K562 (cell line): ENCODE data around the gene HEPACAM. TPM values are rescaled to one million over a fixed set of nuclear protein-coding genes. Genes with fewer than 3 reads are reported as not detected.

ENCODE experiments used
- ATAC-seq: fragments of 200-7000 bp; cut with Tn5 transposase; 3 replicates; pipeline ENCODE4 v1.9.1; 2020; ENCODE audit warnings: moderate library complexity
- BruUV-seq: library from RNA; stranded (reverse); fragments of 400-500 nt; replicated peaks from 2 replicates; lab custom pipeline; 2021; lab: Mats Ljungman, UMichigan
- CTCF ChIA-PET: fragments of 300-600 bp; formaldehyde crosslinking; extraction: SDS; loops from one replicate; lab custom pipeline; 2021; ENCODE audit warnings: low intra/inter-chr PET ratio; lab: Yijun Ruan, JAX
- POLR2A ChIA-PET: fragments of 300-600, 350-650 bp; sonication (Branson Sonifier 250); formaldehyde crosslinking; extraction: SDS; loops from one replicate; lab custom pipeline; 2021; ENCODE audit warnings: antibody characterized with exemption, inconsistent platforms; lab: Yijun Ruan, JAX
- DNase-seq, 4 experiments: peaks; one replicate each; pipeline versions ENCODE4 v3.0.0 to v3.0.0-alpha.2; 2011 to 2018; ENCODE audit warnings: low spot score in 3 of 4, mixed read lengths in 3 of 4; ENCODE audit errors: extremely low read depth in 1 of 4
- FAIRE-seq: peaks from 2 replicates; lab custom pipeline; 2011; peaks lifted over from hg19 to GRCh38; lab: Jason Lieb, UNC
- H2AFZ ChIP-seq: 2 replicates; pipeline ENCODE4 v1.6.0; 2011; ENCODE audit warnings: low read depth, low read length, control low read depth, inconsistent platforms
- H3K27ac ChIP-seq: fragments of 200-600 bp; 3 replicates; pipeline ENCODE4 v1.8.0; 2011; ENCODE audit warnings: low read depth, mild to moderate bottlenecking, control low read depth, inconsistent platforms, low read length, moderate library complexity, mixed read lengths; ENCODE audit errors: extremely low read depth
- H3K27me3 ChIP-seq, 2 experiments: fragments of 300-600 bp in 1 of 2; 2 replicates in 1 of 2; 3 replicates in 1 of 2; pipeline versions ENCODE4 v1.6.0 to v1.8.0; 2011; ENCODE audit warnings: inconsistent platforms in 2 of 2, low read length in 2 of 2, mild to moderate bottlenecking in 1 of 2, mixed read lengths in 1 of 2, moderate library complexity in 1 of 2; ENCODE audit not compliant: control insufficient read depth in 2 of 2, insufficient read depth in 2 of 2
- H3K36me3 ChIP-seq: fragments of 300-600 bp; 3 replicates; pipeline ENCODE4 v1.8.0; 2011; ENCODE audit warnings: mild to moderate bottlenecking, low read length, inconsistent platforms; ENCODE audit not compliant: control insufficient read depth, insufficient read depth
- H3K4me1 ChIP-seq, 2 experiments: fragments of 200-600 bp in 1 of 2; replicated peaks in 1 of 2; 2 replicates in 1 of 2; 3 replicates in 1 of 2; pipeline versions ENCODE4 v1.5.1 to v1.8.0; 2011; ENCODE audit warnings: inconsistent platforms in 2 of 2, low read length in 2 of 2, mild to moderate bottlenecking in 1 of 2, mixed read lengths in 1 of 2, moderate library complexity in 1 of 2; ENCODE audit not compliant: control insufficient read depth in 2 of 2, insufficient read depth in 2 of 2
- H3K4me2 ChIP-seq: 2 replicates; pipeline ENCODE4 v1.6.1; 2011; ENCODE audit warnings: low read length, control low read depth, inconsistent platforms, mixed read lengths; ENCODE audit not compliant: insufficient read depth
- H3K4me3 ChIP-seq: fragments of 200-600 bp; sonication (generic), shearing (Covaris generic); 2 replicates; pipeline ENCODE4 v1.5.1; 2016; ENCODE audit warnings: control low read depth, inconsistent platforms
- H3K79me2 ChIP-seq: fragments of 200-600 bp; 3 replicates; pipeline ENCODE4 v1.8.0; 2011; ENCODE audit warnings: low read length, inconsistent platforms; ENCODE audit not compliant: control insufficient read depth, insufficient read depth
- H3K9ac ChIP-seq, 2 experiments: 2 replicates each; pipeline versions ENCODE4 v1.6.0 to v1.6.1; 2011; ENCODE audit warnings: low read depth in 2 of 2, low read length in 2 of 2, control low read depth in 1 of 2, inconsistent platforms in 1 of 2, mild to moderate bottlenecking in 1 of 2, mixed read lengths in 1 of 2; ENCODE audit not compliant: insufficient read depth in 1 of 2
- H3K9me1 ChIP-seq: one replicate; pipeline ENCODE4 v1.6.0; 2011; ENCODE audit warnings: inconsistent platforms, mild to moderate bottlenecking, low read length, moderate library complexity; ENCODE audit not compliant: control insufficient read depth, insufficient read depth
- H3K9me3 ChIP-seq: replicated peaks from 2 replicates; pipeline ENCODE4 v1.5.1; 2011; ENCODE audit warnings: low read depth, low read length, inconsistent platforms; ENCODE audit not compliant: control insufficient read depth, insufficient read depth
- H4K20me1 ChIP-seq: replicated peaks from 2 replicates; pipeline ENCODE4 v1.6.1; 2011; ENCODE audit warnings: low read length, inconsistent platforms, mixed read lengths; ENCODE audit not compliant: control insufficient read depth, insufficient read depth
- HNRNPUL1 ChIP-seq: fragments of 200-400 bp; formaldehyde crosslinking; IDR thresholded peaks from 2 replicates; pipeline ENCODE4 v1.6.1; 2017; ENCODE audit warnings: low read length
- LCOR ChIP-seq: sonication (generic); formaldehyde crosslinking; IDR thresholded peaks from 2 replicates; pipeline ENCODE4 v1.8.0; 2022; ENCODE audit warnings: mild to moderate bottlenecking, missing genetic modification reagents
- ZNF696 ChIP-seq: fragments of 250-450 bp; sonication (Bioruptor Pico); conservative IDR thresholded peaks from 2 replicates; pipeline ENCODE4 v1.4.0; 2020; ENCODE audit warnings: mild to moderate bottlenecking, moderate library complexity
- WGBS: fragments of 100-300 bp; shearing (Covaris generic); methylation state at CpG from one replicate; pipeline ENCODE4 v1.1.6; 2016; ENCODE audit warnings: low coverage, mixed read lengths; ENCODE audit not compliant: insufficient coverage; ENCODE audit errors: missing lambda C conversion rate; 5-methylcytosine and 5-hydroxymethylcytosine counted together
- in situ Hi-C: fragments of 300-500 bp; cut with MboI; formaldehyde crosslinking; loops from 4 replicates; pipeline ENCODE4 v1.15.0; 2018; ENCODE audit warnings: inconsistent platforms, mixed read lengths
- intact Hi-C: fragments of 100-400 bp; cut with micrococcal nuclease; formaldehyde crosslinking; loops from 2 replicates; pipeline ENCODE4 v1.14.2; 2022
- polyA plus RNA-seq, 8 experiments: library from polyadenylated mRNA; depleted of rRNA in 4 of 8; stranded (reverse) in 5 of 8; unstranded in 3 of 8; fragments of >200 nt; fragmentation: Nextera tagmentation in 2 of 8; fragmentation: Illumina TruSeq in 1 of 8; extraction: Ambion mirVana in 2 of 8; extraction: Trizol in 1 of 8; gene quantifications; 2 replicates each; pipeline versions ENCODE4 v1.2.1 to v1.2.3, GENCODE V29; 2011 to 2014; ENCODE audit warnings: inconsistent platforms in 1 of 8, missing spikeins in 1 of 8
- total RNA-seq, 7 experiments: library from RNA; depleted of rRNA in 6 of 7; stranded (reverse); fragments of >200 nt in 6 of 7; fragmentation: Illumina TruSeq in 2 of 7; extraction: Trizol in 2 of 7; gene quantifications; 2 replicates each; pipeline versions ENCODE4 v1.2.1 to v1.2.3, GENCODE V29; 2011 to 2021; ENCODE audit warnings: low replicate concordance in 1 of 7

The HEPACAM gene
- total and polyA plus RNA-seq, 9 of the 15 experiments (the other 6 are each of a cell fraction or from before 2014, with no cell fraction given) = not detected

DNA sequence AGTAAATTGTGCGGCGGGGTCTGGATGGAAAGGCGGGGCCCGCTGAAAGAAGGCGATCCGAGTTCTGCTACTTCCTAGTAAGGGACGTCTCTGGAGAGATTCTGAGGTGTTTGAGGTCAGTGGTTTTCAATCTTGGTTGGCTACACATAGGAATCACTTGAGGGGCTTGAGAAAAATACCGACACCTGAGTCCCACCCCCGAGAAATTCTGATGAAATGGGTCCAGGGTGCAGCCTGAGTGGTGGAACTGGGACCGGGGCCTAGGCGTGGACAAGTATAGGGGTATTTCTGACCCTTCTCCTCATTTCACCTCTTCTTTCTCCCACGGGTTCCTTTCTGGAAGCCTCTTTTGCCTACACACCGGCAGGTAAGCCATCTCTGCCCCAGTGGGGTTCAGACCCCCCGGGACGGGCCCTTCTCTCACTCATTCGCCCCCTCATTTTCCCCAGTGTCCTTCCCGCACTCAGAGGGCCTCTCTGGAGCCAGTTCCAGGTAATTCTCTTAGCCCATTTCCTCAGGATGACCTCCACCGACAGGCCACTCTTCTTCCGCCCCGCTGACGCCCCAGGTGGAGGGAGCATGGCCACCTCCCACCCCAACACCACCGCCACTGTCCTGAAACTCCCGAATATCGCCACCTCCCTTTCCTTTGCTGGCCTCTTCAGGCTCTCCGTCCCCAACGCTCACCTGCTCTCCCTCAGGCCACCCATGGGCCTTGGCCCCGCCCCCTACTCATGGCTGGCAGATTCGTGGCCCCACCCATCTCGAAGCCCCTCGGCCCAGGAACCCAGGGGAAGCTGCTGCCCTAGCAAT, 58.8 kb downstream of the HEPACAM start:
- BruUV-seq = TSS peak; percentile 74
- intact Hi-C loops = no loop called here
- no peak for FAIRE-seq
- TF ChIP-seq LCOR (CRISPR knock-in tag) (0 out of 2 replicates have a peak, but pooled peaks have one; percentile 6), HNRNPUL1 (no peak), ZNF696 (CRISPR knock-in tag) (no peak)
- TF ChIP-seq, all 486 proteins: peak for 1
- CTCF ChIA-PET = interaction anchor here (0.6 kb wide), 1 partner anchor 1135 kb away, joined by 3 read pairs; the partner anchor contains the start of gene ZNF202
- Histone ChIP-seq H3K4me3 (peak overlapping the region; percentile 57), H3K4me1 (peaks cover 0 to 27% of the 10 kb centered on the region in 2 experiments; a peak in 3 of 5 replicates), H3K9me1 (no peaks in the 10 kb centered on the region), H3K79me2 (no peaks in the 10 kb centered on the region), H4K20me1 (no peaks in the 10 kb centered on the region), H3K36me3 (no peaks in the 10 kb centered on the region), H3K9me3 (no peaks in the 10 kb centered on the region), H3K27ac (no peak overlapping the region), H2AFZ (peak overlapping the region; percentile 97), H3K4me2 (peak overlapping the region; percentile 82), H3K27me3 (peaks cover 15 to 76% of the 10 kb centered on the region in 2 experiments; a peak in 4 of 5 replicates), H3K9ac (peak overlapping the region; percentile 59 to 93; a peak in 2 of 4 replicates)
- in situ Hi-C loops = no loop called here
- WGBS = 49% methylated on average over 29 of the region's 30 CpGs
- POLR2A ChIA-PET = interaction anchor here (0.5 to 1.3 kb wide), 2 partner anchors 11 to 54 kb away, joined by 3 to 5 read pairs; no protein-coding TSS in a partner anchor
- ATAC-seq (no peak), DNase-seq (no peak)
